Measurements from ENCODE around the gene PCGF3. TPM values are rescaled to one million over a fixed set of nuclear protein-coding genes. Genes with fewer than 3 reads are reported as not detected.

Gene PCGF3
- total RNA-seq, 1 donor from 2014 or later, result 124 TPM

- Histone ChIP-seq H3K27ac (no peak overlapping the region), H3K27me3 (no peaks in the 10 kb centered on the region), H3K4me3 (peak overlapping the region; percentile 56 to 59), H3K9me3 (no peaks in the 10 kb centered on the region), H3K4me1 (no peaks in the 10 kb centered on the region), H3K36me3 (no peaks in the 10 kb centered on the region)
- intact Hi-C loops (cut with DNase I), result no loop called here
- no peak for TF ChIP-seq CTCF (IDR thresholded peaks at IDR 0.05)
- DNase-seq (ENCODE audit: low spot score in 2 of 2), result no peak
These were observed 42.6 kb upstream of the PCGF3 start for GRCh38 chr4:663046-663437.

GRCh38 chr4:663438-664428 lies 41.9 kb upstream of the PCGF3 start:
- Histone ChIP-seq H3K36me3 (no peaks in the 10 kb centered on the region), H3K27ac (no peak overlapping the region), H3K4me1 (no peaks in the 10 kb centered on the region), H3K4me3 (peak overlapping the region; percentile 56 to 59), H3K27me3 (no peaks in the 10 kb centered on the region), H3K9me3 (no peaks in the 10 kb centered on the region)
- intact Hi-C loops (cut with DNase I), result no loop called here
- DNase-seq (ENCODE audit: low spot score in 2 of 2), result peak in 1 of 2 donors; percentile 76
- TF ChIP-seq CTCF (IDR thresholded peaks at IDR 0.05), result no peak

GRCh38 chr4:664713-665231 lies 40.9 kb upstream of the PCGF3 start:
- intact Hi-C loops (cut with DNase I), result no loop called here
- H3K9me3 ChIP-seq, result no peaks in the 10 kb centered on the region
- no peak for TF ChIP-seq CTCF (IDR thresholded peaks at IDR 0.05)

GRCh38 chr4:665381-665750 lies 40.3 kb upstream of the PCGF3 start:
- no peak for TF ChIP-seq CTCF (IDR thresholded peaks at IDR 0.05)
- no peaks in the 10 kb centered on the region for H3K27me3 ChIP-seq
- no peaks in the 10 kb centered on the region for H3K9me3 ChIP-seq
- no peaks in the 10 kb centered on the region for H3K36me3 ChIP-seq
- intact Hi-C loops (cut with DNase I), result no loop called here
- no peaks in the 10 kb centered on the region for H3K4me1 ChIP-seq
- no peak overlapping the region for H3K4me3 ChIP-seq
- no peak for DNase-seq (ENCODE audit: low spot score in 2 of 2)
- no peak overlapping the region for H3K27ac ChIP-seq

More at GRCh38 chr4:664713-665231, 40.9 kb upstream of the PCGF3 start:
- Histone ChIP-seq H3K36me3 (no peaks in the 10 kb centered on the region), H3K27ac (no peak overlapping the region), H3K27me3 (no peaks in the 10 kb centered on the region), H3K4me3 (no peak overlapping the region), H3K4me1 (no peaks in the 10 kb centered on the region)
- peak in 1 of 2 donors; percentile 35 for DNase-seq (ENCODE audit: low spot score in 2 of 2)

GRCh38 chr4:665751-666435 lies 39.7 kb upstream of the PCGF3 start:
- Histone ChIP-seq H3K27ac (no peak overlapping the region), H3K36me3 (peaks cover 0 to 3% of the 10 kb centered on the region in 2 donors), H3K4me1 (no peaks in the 10 kb centered on the region), H3K4me3 (no peak overlapping the region), H3K27me3 (no peaks in the 10 kb centered on the region), H3K9me3 (no peaks in the 10 kb centered on the region)
- no peak for TF ChIP-seq CTCF (IDR thresholded peaks at IDR 0.05)
- DNase-seq (ENCODE audit: low spot score in 2 of 2), result no peak
- intact Hi-C loops (cut with DNase I), result no loop called here

Data from ascending aorta (tissue), 2 donors.